Hepatocyte (in vitro differentiated cells): Measurements from ENCODE around the gene COL5A1. TPM values are rescaled to one million over a fixed set of nuclear protein-coding genes. Genes with fewer than 3 reads are reported as not detected.

ENCODE experiments used
- DNase-seq: peaks from one replicate; pipeline ENCODE4 v3.0.0-alpha.2; 2016; ENCODE audit warnings: low spot score
- H2AFZ ChIP-seq: fragments of 200-600 bp; sonication (generic); 2 replicates; pipeline ENCODE4 v1.6.0; 2016; ENCODE audit warnings: antibody characterized with exemption, mild to moderate bottlenecking
- H3K27ac ChIP-seq: fragments of 200-600 bp; sonication (generic); 2 replicates; pipeline ENCODE4 v1.5.1; 2016; ENCODE audit warnings: mild to moderate bottlenecking
- H3K27me3 ChIP-seq: fragments of 200-600 bp; sonication (generic); 2 replicates; pipeline ENCODE4 v1.6.1; 2016
- H3K36me3 ChIP-seq: fragments of 200-600 bp; sonication (generic); replicated peaks from 2 replicates; pipeline ENCODE4 v1.5.1; 2016; ENCODE audit warnings: low read depth; ENCODE audit not compliant: insufficient read depth
- H3K4me1 ChIP-seq: fragments of 200-600 bp; sonication (generic); 2 replicates; pipeline ENCODE4 v1.5.1; 2016; ENCODE audit warnings: mild to moderate bottlenecking, moderate library complexity; ENCODE audit not compliant: insufficient read depth
- H3K4me2 ChIP-seq: fragments of 200-600 bp; sonication (generic); 2 replicates; pipeline ENCODE4 v1.6.0; 2016
- H3K4me3 ChIP-seq: fragments of 200-600 bp; sonication (generic); 2 replicates; pipeline ENCODE4 v1.5.1; 2016; ENCODE audit warnings: mild to moderate bottlenecking
- H3K79me2 ChIP-seq: fragments of 200-600 bp; sonication (generic); 2 replicates; pipeline ENCODE4 v1.6.0; 2017; ENCODE audit warnings: mild to moderate bottlenecking
- H3K9me2 ChIP-seq: fragments of 200-600 bp; sonication (generic); replicated peaks from 2 replicates; pipeline ENCODE4 v1.6.0; 2017; ENCODE audit warnings: mild to moderate bottlenecking; ENCODE audit not compliant: insufficient read depth
- H3K9me3 ChIP-seq: fragments of 200-600 bp; sonication (generic); 2 replicates; pipeline ENCODE4 v1.5.1; 2016; ENCODE audit warnings: low read depth, mild to moderate bottlenecking
- H4K20me1 ChIP-seq: fragments of 200-600 bp; sonication (generic); 2 replicates; pipeline ENCODE4 v1.6.0; 2016; ENCODE audit warnings: mild to moderate bottlenecking; ENCODE audit not compliant: insufficient read depth, poor library complexity, severe bottlenecking
- CTCF ChIP-seq: fragments of 200-600 bp; sonication (generic); IDR thresholded peaks from 2 replicates; pipeline ENCODE4 v1.5.1; 2016; ENCODE audit warnings: antibody characterized with exemption, mild to moderate bottlenecking; ENCODE audit not compliant: poor library complexity
- EZH2 ChIP-seq: fragments of 200-600 bp; sonication (generic); IDR thresholded peaks from 2 replicates; pipeline ENCODE4 v1.6.1; 2016; ENCODE audit warnings: antibody characterized with exemption, mild to moderate bottlenecking, borderline replicate concordance
- EZH2phosphoT487 ChIP-seq: fragments of 200-600 bp; sonication (generic); IDR thresholded peaks from one replicate; pipeline ENCODE4 v1.6.1; 2018; ENCODE audit warnings: antibody characterized with exemption, mild to moderate bottlenecking, low read depth, moderate library complexity; ENCODE audit not compliant: unreplicated experiment, severe bottlenecking
- WGBS: methylation state at CpG from one replicate; pipeline ENCODE4 v1.1.6; 2016; ENCODE audit warnings: low lambda C conversion rate; ENCODE audit errors: missing lambda C conversion rate; 5-methylcytosine and 5-hydroxymethylcytosine counted together
- polyA plus RNA-seq: library from polyadenylated mRNA; unstranded; fragments of >200 nt; fragmentation: Nextera tagmentation; extraction: Ambion mirVana; gene quantifications from 2 replicates; pipeline ENCODE4 v1.2.1, GENCODE V29; 2016
- total RNA-seq: library from RNA; depleted of rRNA; stranded (reverse); fragments of >200 nt; gene quantifications from 2 replicates; pipeline ENCODE4 v1.2.3, GENCODE V29; 2014

Gene COL5A1
- total and polyA plus RNA-seq, 2 experiments from 2014 or later, result 342 to 347 TPM

- no peaks in the 10 kb centered on the region for H3K4me1 ChIP-seq
- 92% methylated on average over 33 of the region's 34 CpGs for WGBS
Observed at GRCh38 chr9:134838651-134839454, 197.2 kb downstream of the COL5A1 start.

GRCh38 chr9:134839455-134840125, 198.0 kb downstream of the COL5A1 start:
- Histone ChIP-seq H3K4me2 (no peak overlapping the region), H3K27me3 (no peaks in the 10 kb centered on the region), H3K4me1 (no peaks in the 10 kb centered on the region), H4K20me1 (no peaks in the 10 kb centered on the region), H2AFZ (no peak overlapping the region), H3K36me3 (no peaks in the 10 kb centered on the region), H3K9me2 (no peaks in the 10 kb centered on the region), H3K4me3 (no peak overlapping the region), H3K79me2 (no peaks in the 10 kb centered on the region), H3K27ac (no peak overlapping the region), H3K9me3 (no peaks in the 10 kb centered on the region)
- DNase-seq, result no peak
- WGBS, result 94% methylated on average over 21 of the region's 21 CpGs
- TF ChIP-seq EZH2 (no peak), CTCF (no peak), EZH2phosphoT487 (no peak)

More at GRCh38 chr9:134838651-134839454, 197.2 kb downstream of the COL5A1 start:
- Histone ChIP-seq H3K4me3 (no peak overlapping the region), H3K36me3 (no peaks in the 10 kb centered on the region), H3K79me2 (no peaks in the 10 kb centered on the region), H2AFZ (no peak overlapping the region), H3K27me3 (no peaks in the 10 kb centered on the region), H3K9me3 (no peaks in the 10 kb centered on the region), H3K9me2 (no peaks in the 10 kb centered on the region), H3K4me2 (no peak overlapping the region), H4K20me1 (no peaks in the 10 kb centered on the region), H3K27ac (no peak overlapping the region)
- DNase-seq, result no peak
- no peak for TF ChIP-seq EZH2
- no peak for TF ChIP-seq CTCF
- no peak for TF ChIP-seq EZH2phosphoT487

- no peak overlapping the region for H2AFZ ChIP-seq
- H3K4me3 ChIP-seq, result no peak overlapping the region
- no peaks in the 10 kb centered on the region for H3K79me2 ChIP-seq
- no peaks in the 10 kb centered on the region for H3K27me3 ChIP-seq
- TF ChIP-seq EZH2phosphoT487, result no peak
- no peak for TF ChIP-seq CTCF
- no peak for TF ChIP-seq EZH2
- no peaks in the 10 kb centered on the region for H3K4me1 ChIP-seq
- H3K9me2 ChIP-seq, result no peaks in the 10 kb centered on the region
- H3K9me3 ChIP-seq, result no peaks in the 10 kb centered on the region
- H4K20me1 ChIP-seq, result no peaks in the 10 kb centered on the region
- no peak for DNase-seq
- no peak overlapping the region for H3K4me2 ChIP-seq
- H3K36me3 ChIP-seq, result no peaks in the 10 kb centered on the region
- no peak overlapping the region for H3K27ac ChIP-seq
- WGBS, result 97% methylated on average over 12 of the region's 12 CpGs
Observed at GRCh38 chr9:134840511-134840910, 198.9 kb downstream of the COL5A1 start.
